GM19043 (cell line): ENCODE results near the gene STX18.
"Not testable (repeated sequence)": the region's sequence is repeated elsewhere in the genome, so short reads cannot be mapped to it uniquely, and the experiment has no call there.

Experiments
- ATAC-seq: cut with Tn5 transposase; IDR thresholded peaks from one replicate; pipeline ENCODE4 v1.9.1; 2021; ENCODE audit warnings: low read depth; ENCODE audit not compliant: unreplicated experiment

Gene STX18

DNA sequence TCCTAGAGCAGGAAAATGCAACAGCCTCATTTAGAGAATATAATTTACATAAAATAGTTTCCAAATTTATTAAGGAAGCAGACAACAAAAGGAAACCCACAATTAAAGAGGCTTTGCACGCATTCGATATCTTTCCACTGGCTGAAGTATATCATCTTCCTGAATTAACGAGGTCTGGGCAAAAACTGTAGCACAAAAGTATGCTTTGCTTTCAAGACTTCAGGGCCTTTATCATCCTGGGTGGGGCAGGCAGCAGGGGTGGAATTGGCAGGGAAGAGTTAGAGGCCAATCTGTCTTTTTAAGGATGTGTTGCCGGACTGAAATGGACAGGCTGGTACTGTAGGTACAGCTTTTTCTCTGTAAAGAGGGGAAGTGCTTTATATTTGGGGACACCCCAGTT is 17.0 kb upstream of the STX18 start:
- ATAC-seq: no peak

GRCh38 chr4:4555916-4556315 is 14.1 kb upstream of the STX18 start:
- ATAC-seq: no peak

GRCh38 chr4:4554234-4554633 is 12.4 kb upstream of the STX18 start:
- no peak for ATAC-seq

GRCh38 chr4:4552042-4552441 is 10.2 kb upstream of the STX18 start:
- ATAC-seq: not testable (repeated sequence)

GRCh38 chr4:4550161-4550560 is 8.3 kb upstream of the STX18 start:
- not testable (repeated sequence) for ATAC-seq

GRCh38 chr4:4549534-4549933 is 7.7 kb upstream of the STX18 start:
- no peak for ATAC-seq

GRCh38 chr4:4542774-4543485 is 1.1 kb upstream of the STX18 start:
- ATAC-seq: no peak

GRCh38 chr4:4541040-4541631 is 712 bp downstream of the STX18 start:
- peak; percentile 45 for ATAC-seq

DNA sequence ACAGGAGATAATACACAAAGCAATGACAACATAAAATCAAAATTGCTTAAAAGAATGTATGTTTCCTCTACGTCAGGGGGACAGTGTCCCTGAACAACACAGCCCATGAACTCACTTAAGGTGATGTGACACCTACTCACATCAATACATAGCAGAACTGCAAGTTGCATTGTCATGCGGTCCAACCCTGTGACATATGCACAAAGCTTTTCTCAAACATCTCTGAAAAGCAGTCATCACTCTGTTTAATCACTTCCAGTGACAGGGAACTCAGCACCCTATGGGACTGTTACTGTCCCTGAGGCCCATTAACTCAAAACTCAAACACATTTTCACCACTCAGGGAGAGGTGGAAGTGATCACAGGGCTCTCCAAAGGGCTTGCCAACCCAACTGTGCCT is 2.4 kb downstream of the STX18 start:
- no peak for ATAC-seq

DNA sequence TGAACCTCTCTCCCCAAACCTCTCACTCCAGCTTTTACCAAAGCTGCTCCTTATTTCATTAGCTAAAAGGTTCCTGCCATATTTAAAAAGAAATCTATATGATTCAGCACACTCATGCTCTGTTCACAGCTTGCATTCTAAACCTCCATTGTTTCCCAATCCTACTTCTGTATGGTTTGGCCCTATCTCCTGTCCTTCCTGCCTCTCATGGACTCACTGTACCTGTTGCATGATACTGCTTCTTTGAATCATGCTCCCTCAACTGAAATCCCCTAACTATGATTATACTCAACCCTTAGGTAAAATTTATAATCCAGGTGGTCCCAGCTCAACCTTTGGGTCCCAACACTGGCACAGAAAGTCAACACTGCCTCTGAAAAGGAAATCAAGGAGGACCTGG is 6.3 kb downstream of the STX18 start:
- no peak for ATAC-seq

DNA sequence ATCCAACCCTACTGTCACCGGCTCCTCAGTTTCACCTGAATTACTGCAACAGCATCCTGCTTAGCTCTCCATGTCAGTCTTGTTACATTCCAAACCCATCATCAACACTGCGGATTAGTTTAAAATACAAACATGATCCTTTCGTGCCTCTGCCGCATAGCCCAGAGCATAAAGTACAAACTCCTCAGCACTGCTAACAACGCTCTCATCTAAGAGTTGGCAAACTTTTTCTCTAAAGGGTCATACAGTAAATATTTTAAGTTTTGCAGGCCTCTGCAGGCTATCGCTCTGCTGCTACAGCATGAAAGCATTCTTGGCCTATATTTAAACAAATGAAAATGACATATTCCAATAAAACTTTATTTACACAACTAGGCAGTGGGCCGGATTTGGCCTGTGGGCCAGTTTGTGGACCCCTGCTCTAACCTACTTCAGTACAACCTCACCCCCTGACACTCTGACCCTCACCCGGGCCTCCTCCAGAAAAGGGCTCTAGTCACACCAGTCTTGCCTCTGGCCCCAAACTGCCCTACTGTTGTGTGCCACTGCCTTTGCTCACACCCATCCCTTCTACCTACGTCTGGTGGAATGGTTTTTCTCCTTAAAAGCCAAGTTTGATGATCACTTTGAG is 7.2 kb downstream of the STX18 start:
- no peak for ATAC-seq

- ATAC-seq: no peak
Observed at GRCh38 chr4:4533461-4534169, 8.2 kb downstream of the STX18 start.

DNA sequence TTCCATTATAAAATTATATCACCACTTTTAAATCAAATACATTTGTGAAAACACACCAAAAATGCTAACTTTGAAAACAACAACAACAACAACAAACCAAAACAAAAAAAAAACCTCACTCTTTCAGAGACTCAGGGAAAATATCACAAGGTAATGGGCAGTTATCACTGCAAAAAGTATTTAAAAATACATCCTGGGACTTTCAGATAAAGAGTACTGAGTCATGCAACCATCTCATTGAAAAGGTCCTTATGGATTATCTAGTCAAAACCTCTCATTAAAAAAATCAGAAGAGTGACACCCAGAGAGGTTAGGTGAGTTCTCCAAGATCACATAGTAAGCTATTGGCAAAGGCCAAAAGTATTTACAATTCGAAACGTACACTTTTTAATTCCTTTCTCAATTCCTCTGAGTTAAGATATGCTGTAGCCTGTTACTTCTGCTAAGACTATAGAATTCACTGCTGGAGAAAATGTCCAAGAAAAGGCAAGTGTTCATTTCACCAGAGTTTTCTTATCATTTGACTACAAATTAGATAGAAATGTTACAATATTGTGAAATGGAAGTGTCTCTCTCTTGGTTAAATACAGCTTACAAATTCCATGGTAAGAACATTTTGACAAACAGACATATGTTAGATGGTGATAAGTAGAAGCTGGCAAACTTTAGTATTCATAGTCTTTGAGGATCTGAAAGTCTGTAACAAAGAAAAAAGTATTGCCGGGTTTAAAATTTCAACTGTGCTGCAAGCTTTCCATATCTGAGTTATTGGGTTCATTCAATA is 9.3 kb downstream of the STX18 start:
- no peak for ATAC-seq

- ATAC-seq: no peak
Observed at GRCh38 chr4:4529392-4529791, 12.5 kb downstream of the STX18 start.

- no peak for ATAC-seq
Observed at GRCh38 chr4:4526401-4526800, 15.4 kb downstream of the STX18 start.

DNA sequence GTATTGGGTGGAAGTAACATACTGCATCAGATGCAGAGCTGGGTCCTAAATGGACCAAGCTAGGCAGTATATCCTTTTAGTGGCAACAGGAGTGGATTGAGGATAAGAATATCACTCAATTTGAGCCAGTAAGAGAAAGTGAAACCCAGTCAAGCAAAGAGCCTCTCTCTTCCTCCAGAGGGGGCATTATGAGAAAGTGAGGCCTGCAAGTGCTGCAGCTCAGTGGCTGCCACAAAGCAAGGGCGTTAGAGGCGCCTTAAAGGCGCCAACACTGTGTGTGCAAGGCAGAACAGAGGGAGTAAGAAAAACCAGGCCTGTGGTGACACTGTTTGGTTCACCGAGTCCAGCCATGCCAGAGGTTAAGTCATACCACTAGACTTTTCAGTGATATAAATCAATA is 17.5 kb downstream of the STX18 start:
- peak; percentile 96 for ATAC-seq

DNA sequence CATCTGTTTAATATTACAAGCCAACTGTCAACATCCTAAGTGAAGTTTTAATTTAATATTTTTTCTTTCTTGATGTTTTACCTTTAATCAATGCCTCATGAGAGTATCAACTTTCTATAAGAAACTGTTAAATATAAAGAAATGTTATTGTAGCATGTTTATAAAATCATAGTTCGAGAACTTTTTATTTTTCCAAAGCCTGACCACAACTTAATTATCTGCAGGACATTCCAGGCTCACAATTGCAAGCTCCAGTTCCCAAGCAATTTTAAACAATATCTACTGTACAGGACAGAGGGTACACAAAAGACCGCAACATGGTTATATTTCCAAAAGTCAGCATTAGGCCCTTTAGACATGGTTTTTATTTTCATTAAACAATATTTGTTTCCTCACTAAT is 20.1 kb downstream of the STX18 start:
- no peak for ATAC-seq

DNA sequence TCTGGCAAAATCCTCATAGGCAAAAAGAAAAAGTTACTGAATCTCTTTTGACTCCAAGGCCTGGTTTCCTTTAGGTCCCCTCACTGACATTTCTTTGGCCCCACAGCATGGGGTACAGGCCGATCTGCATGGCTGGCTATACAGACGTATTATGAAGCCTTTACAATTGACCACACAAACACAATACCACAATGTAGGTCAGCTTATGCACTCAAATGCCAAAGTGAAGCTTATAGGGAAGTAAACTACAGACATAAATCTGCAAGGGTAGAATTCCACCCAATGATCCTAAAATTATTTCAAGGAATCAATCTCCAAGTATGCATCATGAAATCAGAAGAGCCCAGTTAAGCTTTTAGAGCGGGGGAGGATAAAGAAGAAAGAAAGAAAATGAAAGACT is 20.7 kb downstream of the STX18 start:
- ATAC-seq: no peak

DNA sequence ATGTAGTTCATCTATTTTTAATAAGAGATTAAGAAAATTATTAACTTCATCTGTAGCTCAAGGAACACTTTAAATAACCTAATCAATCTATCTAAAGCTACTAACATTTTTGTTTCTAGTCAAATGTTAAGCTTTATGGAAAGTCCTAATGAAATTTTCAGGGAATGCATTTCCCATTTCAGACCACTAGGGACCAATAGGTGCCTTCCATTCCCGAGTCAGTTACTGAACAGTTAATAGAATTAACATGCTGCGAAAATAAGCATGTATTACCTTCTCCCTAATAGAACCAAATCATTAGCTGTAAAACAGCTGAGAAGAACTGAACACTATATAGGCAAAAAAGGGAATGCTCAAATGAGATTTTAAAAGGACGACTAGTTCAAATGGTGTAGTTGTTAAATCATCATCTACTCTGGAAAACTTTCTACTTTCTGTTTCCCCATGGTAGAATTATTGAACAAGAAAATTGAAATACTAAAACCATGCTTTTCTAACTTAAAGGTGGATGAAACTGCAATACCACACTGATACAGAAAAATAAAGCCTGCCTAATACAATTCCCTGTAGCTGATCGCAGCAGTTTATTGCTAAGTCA is 22.5 kb downstream of the STX18 start:
- no peak for ATAC-seq

GRCh38 chr4:4518747-4519146 is 23.1 kb downstream of the STX18 start:
- no peak for ATAC-seq
